Activated T-cell treated with anti-CD3 and anti-CD28 coated beads, Interleukin-2, amount 50 U/mL, for 4 hours (primary cell): Measurements from ENCODE around the gene UPK3BL2. TPM values are rescaled to one million over a fixed set of nuclear protein-coding genes. Genes with fewer than 3 reads are reported as not detected.
"Not testable (repeated sequence)": the region's sequence is repeated elsewhere in the genome, so short reads cannot be mapped to it uniquely, and the experiment has no call there.

ENCODE experiments used
- ATAC-seq, 2 donors: fragments of 200-7000 bp; cut with Tn5 transposase; one replicate each; pipeline ENCODE4 v1.10.0; 2021
- DNase-seq: peaks from one replicate; pipeline ENCODE4 v3.0.0-alpha.2; 2020
- H3K27me3 Mint-ChIP-seq: one replicate; pipeline ENCODE4 v1.8.0; 2021; ENCODE audit warnings: low read depth, mixed read lengths
- H3K36me3 Mint-ChIP-seq: one replicate; pipeline ENCODE4 v1.8.0; 2022; ENCODE audit warnings: mixed read lengths; ENCODE audit not compliant: insufficient read depth
- H3K4me1 Mint-ChIP-seq: one replicate; pipeline ENCODE4 v1.8.0; 2021; ENCODE audit warnings: low read depth, mixed read lengths
- H3K4me3 Mint-ChIP-seq: one replicate; pipeline ENCODE4 v1.8.0; 2021; ENCODE audit warnings: mild to moderate bottlenecking, moderate library complexity, mixed read lengths
- H3K9me3 Mint-ChIP-seq: one replicate; pipeline ENCODE4 v1.8.0; 2021; ENCODE audit warnings: mixed read lengths
- total RNA-seq, 3 donors: library from RNA; stranded (reverse); gene quantifications; one replicate each; pipeline ENCODE4 v1.2.1, GENCODE V29; 2021

Gene UPK3BL2
- total RNA-seq: 1 to 10 TPM; 4.7 to 8.5 (median 7.9) TPM

GRCh38 chr7:102543596-102543995, at the start of gene UPK3BL2:
UPK3BL2 (minus strand) TSS chr7:102543696; CDS start chr7:102543636, 60 bp downstream.
- not testable (repeated sequence) for ATAC-seq, H3K4me1 Mint-ChIP-seq, DNase-seq, H3K4me3 Mint-ChIP-seq, H3K9me3 Mint-ChIP-seq, H3K36me3 Mint-ChIP-seq, H3K27me3 Mint-ChIP-seq

- DNase-seq: peak; percentile 19
- H3K27me3 Mint-ChIP-seq, H3K4me3 Mint-ChIP-seq, H3K36me3 Mint-ChIP-seq, H3K4me1 Mint-ChIP-seq, H3K9me3 Mint-ChIP-seq: not testable (repeated sequence)
- ATAC-seq: peak; percentile 28 to 44
Measured at GRCh38 chr7:102592477-102593019, 49.1 kb upstream of the UPK3BL2 start.

- DNase-seq, H3K27me3 Mint-ChIP-seq, H3K9me3 Mint-ChIP-seq, H3K36me3 Mint-ChIP-seq, H3K4me3 Mint-ChIP-seq, H3K4me1 Mint-ChIP-seq: not testable (repeated sequence)
- peak; percentile 59 to 61 for ATAC-seq
Measured at GRCh38 chr7:102589857-102590256, 46.4 kb upstream of the UPK3BL2 start.

- H3K9me3 Mint-ChIP-seq, H3K4me3 Mint-ChIP-seq, ATAC-seq, H3K4me1 Mint-ChIP-seq, H3K36me3 Mint-ChIP-seq, DNase-seq, H3K27me3 Mint-ChIP-seq: not testable (repeated sequence)
Measured at GRCh38 chr7:102583495-102583894, 40.0 kb upstream of the UPK3BL2 start.

GRCh38 chr7:102581722-102582121, 38.2 kb upstream of the UPK3BL2 start:
- not testable (repeated sequence) for H3K36me3 Mint-ChIP-seq, DNase-seq, ATAC-seq, H3K9me3 Mint-ChIP-seq, H3K4me1 Mint-ChIP-seq, H3K4me3 Mint-ChIP-seq, H3K27me3 Mint-ChIP-seq

GRCh38 chr7:102578486-102578885, 35.0 kb upstream of the UPK3BL2 start:
- H3K9me3 Mint-ChIP-seq, ATAC-seq, H3K27me3 Mint-ChIP-seq, H3K36me3 Mint-ChIP-seq, H3K4me1 Mint-ChIP-seq, H3K4me3 Mint-ChIP-seq, DNase-seq: not testable (repeated sequence)

- not testable (repeated sequence) for H3K4me3 Mint-ChIP-seq, H3K9me3 Mint-ChIP-seq, H3K4me1 Mint-ChIP-seq, H3K36me3 Mint-ChIP-seq, ATAC-seq, H3K27me3 Mint-ChIP-seq, DNase-seq
Measured at GRCh38 chr7:102577315-102578240, 34.1 kb upstream of the UPK3BL2 start.

- H3K9me3 Mint-ChIP-seq, H3K4me3 Mint-ChIP-seq, DNase-seq, H3K4me1 Mint-ChIP-seq, H3K27me3 Mint-ChIP-seq, H3K36me3 Mint-ChIP-seq: not testable (repeated sequence)
- ATAC-seq: peak; percentile 12 to 15
Measured at GRCh38 chr7:102576363-102576762, 32.9 kb upstream of the UPK3BL2 start.

GRCh38 chr7:102574607-102575006, 31.1 kb upstream of the UPK3BL2 start:
- H3K4me3 Mint-ChIP-seq, ATAC-seq, H3K27me3 Mint-ChIP-seq, DNase-seq, H3K36me3 Mint-ChIP-seq, H3K9me3 Mint-ChIP-seq, H3K4me1 Mint-ChIP-seq: not testable (repeated sequence)

- peak; percentile 94 for DNase-seq
- H3K9me3 Mint-ChIP-seq, H3K27me3 Mint-ChIP-seq, H3K4me1 Mint-ChIP-seq, H3K36me3 Mint-ChIP-seq: not testable (repeated sequence)
- peak within 1 kb of the TSS; percentile 88 for H3K4me3 Mint-ChIP-seq
- peak; percentile 93 to 95 for ATAC-seq
Measured at GRCh38 chr7:102572261-102573239, 29.1 kb upstream of the UPK3BL2 start, which contains the start of gene POLR2J3. POLR2J3 (minus strand) TSS chr7:102572583; CDS start chr7:102572521, 62 bp downstream.

GRCh38 chr7:102568620-102569019, 25.1 kb upstream of the UPK3BL2 start:
- H3K9me3 Mint-ChIP-seq, H3K27me3 Mint-ChIP-seq, H3K36me3 Mint-ChIP-seq, DNase-seq, H3K4me1 Mint-ChIP-seq, ATAC-seq, H3K4me3 Mint-ChIP-seq: not testable (repeated sequence)

- not testable (repeated sequence) for H3K9me3 Mint-ChIP-seq, H3K27me3 Mint-ChIP-seq, H3K4me3 Mint-ChIP-seq, H3K36me3 Mint-ChIP-seq, H3K4me1 Mint-ChIP-seq, DNase-seq, ATAC-seq
Measured at GRCh38 chr7:102550808-102551422, 7.4 kb upstream of the UPK3BL2 start, which contains the start of gene SPDYE2. SPDYE2 (plus strand) TSS chr7:102551226; CDS start chr7:102553256, 2,030 bp downstream.

GRCh38 chr7:102546353-102546752, 2.9 kb upstream of the UPK3BL2 start:
- H3K4me1 Mint-ChIP-seq, H3K36me3 Mint-ChIP-seq, DNase-seq, H3K27me3 Mint-ChIP-seq, ATAC-seq, H3K4me3 Mint-ChIP-seq, H3K9me3 Mint-ChIP-seq: not testable (repeated sequence)

GRCh38 chr7:102545288-102545687, 1.8 kb upstream of the UPK3BL2 start:
- not testable (repeated sequence) for H3K9me3 Mint-ChIP-seq, H3K4me3 Mint-ChIP-seq, H3K4me1 Mint-ChIP-seq, H3K36me3 Mint-ChIP-seq, DNase-seq, ATAC-seq, H3K27me3 Mint-ChIP-seq
